ENCODE results near the gene THBD. TPM values are rescaled to one million over a fixed set of nuclear protein-coding genes. Genes with fewer than 3 reads are reported as not detected.

THBD gene
- polyA plus RNA-seq, 1 experiment = 0.04 TPM

GRCh38 chr20:23066772-23067171, 17.3 kb upstream of the THBD start:
- Histone ChIP-seq H3K4me3 (ENCODE audit: low read depth, low read length) (no peak overlapping the region), H3K27me3 (ENCODE audit: control insufficient read depth, insufficient read depth, low read length) (no peaks in the 10 kb centered on the region; the same call in 1 of the 2 replicates), H3K36me3 (ENCODE audit: control insufficient read depth, insufficient read depth, low read length) (no peaks in the 10 kb centered on the region)
- POLR2A ChIA-PET = no interaction called here
- CTCF ChIA-PET = no interaction called here
- no peak for DNase-seq (ENCODE audit: low read depth)
- no peak for TF ChIP-seq CTCF (IDR thresholded peaks at IDR 0.05; ENCODE audit: insufficient read depth, low read depth, low read length)

- ChIA-PET POLR2A (no interaction called here), CTCF (interaction anchor here (0.6 kb wide), 1 partner anchor 14 kb away, joined by 3 read pairs; no protein-coding TSS in a partner anchor)
- Histone ChIP-seq H3K27me3 (ENCODE audit: control insufficient read depth, insufficient read depth, low read length) (no peaks in the 10 kb centered on the region; the same call in 1 of the 2 replicates), H3K4me3 (ENCODE audit: low read depth, low read length) (no peak overlapping the region), H3K36me3 (ENCODE audit: control insufficient read depth, insufficient read depth, low read length) (no peaks in the 10 kb centered on the region)
- TF ChIP-seq CTCF (IDR thresholded peaks at IDR 0.05; ENCODE audit: insufficient read depth, low read depth, low read length) = no peak
- DNase-seq (ENCODE audit: low read depth) = no peak
Measured at GRCh38 chr20:23065266-23066201, 16.1 kb upstream of the THBD start.

GRCh38 chr20:23063581-23063980, 14.1 kb upstream of the THBD start:
- no peak for DNase-seq (ENCODE audit: low read depth)
- no peak overlapping the region for H3K4me3 ChIP-seq (ENCODE audit: low read depth, low read length)
- ChIA-PET POLR2A (no interaction called here), CTCF (interaction anchor here (0.6 to 2.0 kb wide), 5 partner anchors 12 to 172 kb away, joined by 3 to 10 read pairs (median 3); partner anchors contain the start of gene CD93)
- no peaks in the 10 kb centered on the region for H3K36me3 ChIP-seq (ENCODE audit: control insufficient read depth, insufficient read depth, low read length)
- no peak for TF ChIP-seq CTCF (IDR thresholded peaks at IDR 0.05; ENCODE audit: insufficient read depth, low read depth, low read length)
- no peaks in the 10 kb centered on the region; the same call in 1 of the 2 replicates for H3K27me3 ChIP-seq (ENCODE audit: control insufficient read depth, insufficient read depth, low read length)

GRCh38 chr20:23063168-23063567, 13.7 kb upstream of the THBD start:
- ChIA-PET CTCF (interaction anchor here (1.1 to 2.0 kb wide), 4 partner anchors 12 to 52 kb away, joined by 3 to 10 read pairs (median 4); partner anchors contain the start of gene CD93), POLR2A (no interaction called here)
- no peak for DNase-seq (ENCODE audit: low read depth)
- no peaks in the 10 kb centered on the region; the same call in 1 of the 2 replicates for H3K27me3 ChIP-seq (ENCODE audit: control insufficient read depth, insufficient read depth, low read length)
- H3K4me3 ChIP-seq (ENCODE audit: low read depth, low read length) = no peak overlapping the region
- no peak for TF ChIP-seq CTCF (IDR thresholded peaks at IDR 0.05; ENCODE audit: insufficient read depth, low read depth, low read length)
- H3K36me3 ChIP-seq (ENCODE audit: control insufficient read depth, insufficient read depth, low read length) = no peaks in the 10 kb centered on the region

- ChIA-PET POLR2A (interaction anchor here (0.6 kb wide), 1 partner anchor 1966 kb away, joined by 3 read pairs; no protein-coding TSS in a partner anchor), CTCF (interaction anchor here (0.7 to 2.0 kb wide), 6 partner anchors 11 to 277 kb away, joined by 3 to 10 read pairs (median 4); partner anchors contain the start of gene CD93)
- DNase-seq (ENCODE audit: low read depth) = no peak
Measured at GRCh38 chr20:23062632-23063031, 13.2 kb upstream of the THBD start.

More at GRCh38 chr20:23062632-23063031, 13.2 kb upstream of the THBD start:
- Histone ChIP-seq H3K36me3 (ENCODE audit: control insufficient read depth, insufficient read depth, low read length) (no peaks in the 10 kb centered on the region), H3K27me3 (ENCODE audit: control insufficient read depth, insufficient read depth, low read length) (no peaks in the 10 kb centered on the region; the same call in 1 of the 2 replicates), H3K4me3 (ENCODE audit: low read depth, low read length) (no peak overlapping the region)
- no peak for TF ChIP-seq CTCF (IDR thresholded peaks at IDR 0.05; ENCODE audit: insufficient read depth, low read depth, low read length)
